GM21390 (cell line): Measurements from ENCODE around the gene CLEC1A.
"Not testable (repeated sequence)": the region's sequence is repeated elsewhere in the genome, so short reads cannot be mapped to it uniquely, and the experiment has no call there.

ENCODE experiments used
- ATAC-seq: cut with Tn5 transposase; IDR thresholded peaks from one replicate; pipeline ENCODE4 v1.9.1; 2021; ENCODE audit not compliant: unreplicated experiment

CLEC1A gene

GRCh38 chr12:10052193-10052913 lies 46.4 kb downstream of the CLEC1A start:
- ATAC-seq = peak; percentile 67

GRCh38 chr12:10048526-10048925 lies 50.3 kb downstream of the CLEC1A start:
- ATAC-seq = no peak

DNA sequence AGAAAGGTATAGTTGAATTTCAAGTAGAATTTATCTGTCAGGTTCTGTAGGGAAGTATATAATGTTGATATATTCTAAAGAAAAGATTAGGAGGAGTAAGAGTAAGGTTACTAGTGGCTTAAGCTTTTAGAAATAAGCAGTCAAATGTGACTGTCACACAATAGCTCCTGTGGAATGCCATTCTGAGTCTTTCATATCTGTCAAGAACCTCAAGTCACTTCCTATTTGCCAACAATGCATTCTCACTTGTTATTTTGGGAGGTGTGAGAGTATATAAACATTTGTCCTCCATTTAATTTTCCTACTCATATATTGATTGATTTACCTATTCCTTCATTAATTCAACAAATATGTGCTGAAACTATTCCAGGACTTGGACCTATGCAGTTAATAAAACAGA lies 56.6 kb downstream of the CLEC1A start:
- no peak for ATAC-seq

GRCh38 chr12:10033783-10034545 lies 64.8 kb downstream of the CLEC1A start:
- no peak for ATAC-seq

DNA sequence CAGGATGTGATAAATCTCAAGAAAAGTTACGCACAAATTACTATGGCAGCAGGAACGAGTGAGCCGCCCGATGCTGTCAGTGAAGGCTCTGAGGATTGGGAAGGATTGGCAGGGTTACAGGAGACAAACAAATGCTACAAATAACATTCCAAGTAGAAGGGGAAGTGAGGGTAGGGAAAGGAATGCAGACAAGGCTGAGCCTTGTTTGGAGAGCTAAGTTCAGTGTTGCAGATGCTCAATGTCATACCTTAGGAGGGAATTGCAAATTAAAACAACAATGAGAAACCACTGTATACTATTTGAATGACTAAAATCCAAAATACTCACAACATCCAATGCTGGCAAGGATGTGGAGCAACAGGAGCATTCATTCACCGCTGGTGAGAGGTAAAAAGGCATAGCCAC lies 67.0 kb downstream of the CLEC1A start:
- no peak for ATAC-seq

GRCh38 chr12:10031321-10031720 lies 67.5 kb downstream of the CLEC1A start:
- ATAC-seq = no peak

DNA sequence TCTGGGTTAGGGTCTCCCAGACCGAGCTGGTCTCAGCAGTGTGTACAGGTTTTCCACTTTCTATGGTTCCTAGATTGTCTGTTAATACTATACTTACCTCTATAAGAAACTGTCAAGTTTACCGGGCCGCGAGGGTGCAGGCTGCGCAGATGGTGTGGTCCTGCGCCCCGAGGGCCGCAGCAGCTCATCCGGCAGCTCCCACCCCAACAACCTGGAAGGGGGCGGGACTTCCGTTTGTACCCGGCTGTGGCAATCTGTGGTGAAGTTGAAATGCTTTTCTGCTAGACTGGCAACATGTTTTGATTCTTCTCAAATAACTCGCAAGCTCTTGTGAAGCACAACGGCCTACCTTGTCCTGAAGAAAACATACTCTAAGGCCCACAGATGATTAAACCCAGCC lies 68.3 kb downstream of the CLEC1A start, which contains the start of gene CLEC9A:
TSS of gene CLEC9A (plus strand) at position 237 of the 400 bp plus-strand sequence. CDS start 22,006 bp downstream, outside the sequence.
- no peak for ATAC-seq

DNA sequence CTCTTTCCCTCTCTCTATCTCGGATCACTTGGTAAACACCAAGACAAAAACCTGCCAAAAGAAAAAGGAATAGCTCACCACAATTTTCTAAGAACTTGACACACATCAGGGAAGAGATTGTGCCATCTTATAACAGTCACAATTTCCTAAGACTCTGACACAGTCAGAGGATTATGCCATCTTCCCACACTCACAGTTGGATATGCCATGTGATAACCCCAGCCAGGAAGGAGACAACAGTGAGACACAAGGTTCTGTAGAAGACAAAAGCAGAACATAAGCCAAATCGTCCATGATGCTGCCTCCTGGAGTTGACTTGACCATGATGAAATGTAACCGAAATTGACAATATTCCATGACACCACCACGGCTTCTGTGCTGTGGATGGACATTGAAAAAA lies 71.1 kb downstream of the CLEC1A start:
- ATAC-seq = no peak

DNA sequence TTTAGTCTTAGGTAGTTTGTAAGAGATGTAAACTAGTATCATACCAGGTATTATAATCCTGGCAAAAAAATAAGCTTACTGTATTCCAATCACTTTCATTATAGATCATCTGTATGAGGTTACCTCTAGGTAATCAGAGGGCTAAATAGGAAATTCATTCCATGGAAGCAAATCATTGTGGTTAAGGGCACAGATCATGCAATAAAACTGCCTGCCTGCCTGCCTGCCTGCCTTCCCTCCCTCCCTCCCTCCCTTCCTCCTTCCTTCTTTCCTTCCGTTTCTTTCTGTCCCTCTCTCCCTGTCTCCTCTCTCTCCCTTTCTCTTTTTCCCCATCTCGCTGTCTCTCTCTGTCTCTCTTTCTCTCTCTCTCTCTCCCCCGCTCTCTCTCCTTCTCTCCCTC lies 71.5 kb downstream of the CLEC1A start:
- ATAC-seq = no peak

DNA sequence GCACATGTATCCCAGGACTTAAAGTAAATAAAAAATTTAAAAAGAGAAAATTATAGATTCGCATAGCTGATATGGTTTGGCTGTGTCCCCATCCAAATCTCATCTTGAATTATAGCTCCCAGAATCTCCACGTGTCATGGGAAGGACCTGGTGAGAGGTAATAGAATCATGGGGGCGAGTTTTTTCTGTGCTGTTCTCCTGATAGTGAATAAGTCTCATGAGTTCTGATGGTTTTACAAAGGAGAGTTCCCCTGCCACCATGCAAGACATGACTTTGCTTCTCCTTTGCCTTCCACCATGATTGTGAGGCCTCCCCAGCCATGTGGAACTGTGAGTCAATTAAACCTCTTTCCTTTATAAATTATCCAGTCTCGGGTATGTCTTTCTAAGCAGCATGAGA lies 72.1 kb downstream of the CLEC1A start:
- ATAC-seq = not testable (repeated sequence)

DNA sequence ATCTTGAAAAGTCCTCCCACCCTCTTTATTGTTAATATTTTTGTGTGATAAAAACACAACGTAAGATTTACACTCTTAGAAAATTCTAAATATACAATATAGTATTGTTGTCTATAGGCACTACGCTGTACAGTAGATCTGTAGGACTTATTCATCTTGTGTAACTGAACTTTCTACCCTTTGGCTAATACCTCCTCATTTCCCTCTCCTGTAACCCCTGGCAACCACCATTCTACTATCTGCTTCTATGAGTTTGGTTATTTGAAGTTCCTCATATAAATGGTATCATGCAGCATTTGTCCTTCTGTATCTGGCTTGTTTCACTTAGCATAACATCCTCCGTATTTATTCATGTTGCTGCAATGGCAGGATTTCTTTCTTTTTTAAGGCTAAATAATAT lies 73.5 kb downstream of the CLEC1A start:
- no peak for ATAC-seq

DNA sequence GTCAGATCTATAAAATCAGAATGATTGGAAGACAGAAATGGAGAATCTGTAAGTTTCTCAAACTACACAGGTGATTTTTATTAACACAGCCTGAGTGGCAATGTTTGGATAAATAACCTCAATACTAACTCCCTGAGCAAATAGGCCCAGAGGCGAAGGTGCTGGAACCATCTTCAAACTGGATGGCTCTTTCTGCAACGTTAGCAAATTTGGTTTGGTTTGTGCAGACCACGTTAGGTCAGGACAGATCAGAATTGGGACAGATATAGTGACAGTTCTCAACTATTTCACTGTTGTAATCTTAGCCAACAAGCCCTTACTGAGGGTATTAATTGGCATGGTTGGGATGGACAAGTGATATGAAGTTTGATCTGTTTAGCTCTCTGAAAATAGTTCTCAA lies 77.4 kb downstream of the CLEC1A start:
- ATAC-seq = no peak
